K562 (cell line): ENCODE measurements around the gene RPS6KA4. TPM values are rescaled to one million over a fixed set of nuclear protein-coding genes. Genes with fewer than 3 reads are reported as not detected.

ENCODE experiments used
- ASH1L ChIP-seq: fragments of 450-650 bp; IDR thresholded peaks from 2 replicates; pipeline ENCODE4 v1.6.1; 2018; ENCODE audit warnings: borderline replicate concordance, mild to moderate bottlenecking, low read depth; ENCODE audit not compliant: partially characterized antibody
- BACH1 ChIP-seq: fragments of 200-800 bp; sonication (Bioruptor generic); IDR thresholded peaks from 2 replicates; pipeline ENCODE4 v1.6.1; 2016; ENCODE audit warnings: missing genetic modification characterization, missing compliant biosample characterization
- CUX1 ChIP-seq: fragments of 200-800 bp; sonication (Bioruptor generic); IDR thresholded peaks from 2 replicates; pipeline ENCODE4 v1.6.1; 2016; ENCODE audit warnings: missing genetic modification characterization, missing compliant biosample characterization
- DPF2 ChIP-seq: fragments of 450-650 bp; IDR thresholded peaks from 2 replicates; pipeline ENCODE4 v1.6.1; 2016
- ERF ChIP-seq: fragments of 450-650 bp; formaldehyde crosslinking; IDR thresholded peaks from 2 replicates; pipeline ENCODE4 v1.4.0; 2020; ENCODE audit warnings: mild to moderate bottlenecking, mixed read lengths
- FOSL1 ChIP-seq: fragments of 200-800 bp; sonication (Bioruptor generic); conservative IDR thresholded peaks from 2 replicates; pipeline ENCODE4 v1.6.1; 2016; ENCODE audit warnings: missing genetic modification characterization, missing compliant biosample characterization
- HMGN3 ChIP-seq: IDR thresholded peaks from 2 replicates; pipeline ENCODE4 v1.6.1; 2011; ENCODE audit warnings: borderline replicate concordance, low read depth, mild to moderate bottlenecking, mixed read lengths, low read length; ENCODE audit not compliant: insufficient read length; ENCODE audit errors: extremely low read depth
- KDM4B ChIP-seq, 2 experiments: fragments of 450-650 bp in 1 of 2; sonication (generic) in 1 of 2; IDR thresholded peaks; 2 replicates each; pipeline ENCODE4 v1.6.1; 2016 to 2017; ENCODE audit warnings: borderline replicate concordance in 2 of 2, antibody characterized with exemption in 1 of 2, low read depth in 1 of 2, mild to moderate bottlenecking in 1 of 2
- KLF10 ChIP-seq: fragments of 250-450 bp; sonication (Bioruptor Pico); IDR thresholded peaks from 2 replicates; pipeline ENCODE4 v1.6.1; 2021; ENCODE audit warnings: matching md5 sums
- KLF13 ChIP-seq: fragments of 450-650 bp; IDR thresholded peaks from 2 replicates; pipeline ENCODE4 v1.6.1; 2016; ENCODE audit warnings: missing genetic modification characterization, low read depth, mild to moderate bottlenecking, missing compliant biosample characterization, moderate library complexity, borderline replicate concordance
- MBD2 ChIP-seq: sonication (generic); IDR thresholded peaks from 2 replicates; pipeline ENCODE4 v1.6.1; 2016; ENCODE audit warnings: low read depth, borderline replicate concordance
- NCOA6 ChIP-seq: fragments of 450-650 bp; IDR thresholded peaks from 2 replicates; pipeline ENCODE4 v1.6.1; 2017; ENCODE audit warnings: mild to moderate bottlenecking
- NKRF ChIP-seq: fragments of 450-650 bp; IDR thresholded peaks from 2 replicates; pipeline ENCODE4 v1.6.1; 2016; ENCODE audit warnings: borderline replicate concordance
- RFX7 ChIP-seq: fragments of 250-450 bp; sonication (Bioruptor Pico); IDR thresholded peaks from 2 replicates; pipeline ENCODE4 v1.5.1; 2021; ENCODE audit warnings: mild to moderate bottlenecking
- SRSF7 ChIP-seq: fragments of 200-400 bp; formaldehyde crosslinking; optimal IDR thresholded peaks from 2 replicates; pipeline ENCODE3; 2017; ENCODE audit warnings: mild to moderate bottlenecking, low read depth, low read length
- SUPT5H ChIP-seq: fragments of 450-650 bp; IDR thresholded peaks from 2 replicates; pipeline ENCODE4 v1.6.1; 2016
- TBP ChIP-seq: optimal IDR thresholded peaks from 2 replicates; pipeline ENCODE3; 2011; ENCODE audit warnings: low read depth, low read length, improper control_type of control experiment
- TRIM24 ChIP-seq, 2 experiments: fragments of 450-650 bp; IDR thresholded peaks; 2 replicates each; pipeline ENCODE4 v1.6.1; 2016
- U2AF1 ChIP-seq: fragments of 200-400 bp; formaldehyde crosslinking; optimal IDR thresholded peaks from 2 replicates; pipeline ENCODE3; 2017; ENCODE audit warnings: mild to moderate bottlenecking, low read depth, low read length, moderate library complexity
- ZNF740 ChIP-seq, 3 experiments: fragments of 200-800 bp in 1 of 3; sonication (Bioruptor generic) in 1 of 3; sonication (generic) in 1 of 3; formaldehyde crosslinking in 1 of 3; IDR thresholded peaks; 2 replicates each; pipeline versions ENCODE4 v1.6.1 to v1.8.0; 2016 to 2022; ENCODE audit warnings: mild to moderate bottlenecking in 2 of 3, missing compliant biosample characterization in 2 of 3, missing genetic modification characterization in 2 of 3, missing genetic modification reagents in 1 of 3
- ZNF785 ChIP-seq: fragments of 250-450 bp; sonication (Bioruptor Pico); IDR thresholded peaks from 2 replicates; pipeline ENCODE4 v1.4.0; 2020; ENCODE audit warnings: mild to moderate bottlenecking
- polyA plus RNA-seq, 8 experiments: library from polyadenylated mRNA; depleted of rRNA in 4 of 8; stranded (reverse) in 5 of 8; unstranded in 3 of 8; fragments of >200 nt; fragmentation: Nextera tagmentation in 2 of 8; fragmentation: Illumina TruSeq in 1 of 8; extraction: Ambion mirVana in 2 of 8; extraction: Trizol in 1 of 8; gene quantifications; 2 replicates each; pipeline versions ENCODE4 v1.2.1 to v1.2.3, GENCODE V29; 2011 to 2014; ENCODE audit warnings: inconsistent platforms in 1 of 8, missing spikeins in 1 of 8
- total RNA-seq, 7 experiments: library from RNA; depleted of rRNA in 6 of 7; stranded (reverse); fragments of >200 nt in 6 of 7; fragmentation: Illumina TruSeq in 2 of 7; extraction: Trizol in 2 of 7; gene quantifications; 2 replicates each; pipeline versions ENCODE4 v1.2.1 to v1.2.3, GENCODE V29; 2011 to 2021; ENCODE audit warnings: low replicate concordance in 1 of 7

Gene RPS6KA4
- total and polyA plus RNA-seq, 9 of the 15 experiments (the other 6 are each of a cell fraction or from before 2014, with no cell fraction given) = 0.15 to 23.8 (median 9.8) TPM

GRCh38 chr11:64357904-64358535, 942 bp upstream of the RPS6KA4 start (continued):
- TF ChIP-seq ZNF740 (CRISPR knock-in tag; IDR thresholded peaks at IDR 0.05) (peak; percentile 93), ZNF740 (tag; IDR thresholded peaks at IDR 0.05) (0 out of 4 replicates have a peak, but pooled peaks of 1 of the 2 experiments have one; percentile 60), TRIM24 (IDR thresholded peaks at IDR 0.05) (no peak; a peak in 1 of 4 replicates), KDM4B (IDR thresholded peaks at IDR 0.05; ENCODE audit: borderline replicate concordance in 2 of 2, low read depth in 1 of 2) (peak in 1 of 2 experiments; percentile 9; a peak in 1 of 4 replicates), HMGN3 (peak; percentile 73), SUPT5H (peak; percentile 26), BACH1 (tag) (no peak), U2AF1 (no peak), KLF10 (no peak), SRSF7 (no peak), CUX1 (CRISPR knock-in tag) (no peak), RFX7 (CRISPR knock-in tag) (no peak), FOSL1 (tag) (peak; percentile 54), DPF2 (peak; percentile 70; the same call in 1 of the 2 replicates), KLF13 (no peak), NKRF (peak; percentile 32; the same call in 1 of the 2 replicates), ZNF785 (CRISPR knock-in tag) (0 out of 2 replicates have a peak, but pooled peaks have one; percentile 13), ASH1L (no peak), MBD2 (0 out of 2 replicates have a peak, but pooled peaks have one; percentile 26), NCOA6 (no peak), TBP (no peak), ERF (CRISPR knock-in tag) (no peak)
